NCI-H2227 (cell line): ENCODE data around the gene WIZ.
"Not testable (repeated sequence)": the region's sequence is repeated elsewhere in the genome, so short reads cannot be mapped to it uniquely, and the experiment has no call there.

Source experiments
- DNase-seq: peaks from one replicate; lab custom pipeline; 2025; ENCODE audit not compliant: unreplicated experiment; lab: John Stamatoyannopoulos, UW

Gene WIZ

DNA sequence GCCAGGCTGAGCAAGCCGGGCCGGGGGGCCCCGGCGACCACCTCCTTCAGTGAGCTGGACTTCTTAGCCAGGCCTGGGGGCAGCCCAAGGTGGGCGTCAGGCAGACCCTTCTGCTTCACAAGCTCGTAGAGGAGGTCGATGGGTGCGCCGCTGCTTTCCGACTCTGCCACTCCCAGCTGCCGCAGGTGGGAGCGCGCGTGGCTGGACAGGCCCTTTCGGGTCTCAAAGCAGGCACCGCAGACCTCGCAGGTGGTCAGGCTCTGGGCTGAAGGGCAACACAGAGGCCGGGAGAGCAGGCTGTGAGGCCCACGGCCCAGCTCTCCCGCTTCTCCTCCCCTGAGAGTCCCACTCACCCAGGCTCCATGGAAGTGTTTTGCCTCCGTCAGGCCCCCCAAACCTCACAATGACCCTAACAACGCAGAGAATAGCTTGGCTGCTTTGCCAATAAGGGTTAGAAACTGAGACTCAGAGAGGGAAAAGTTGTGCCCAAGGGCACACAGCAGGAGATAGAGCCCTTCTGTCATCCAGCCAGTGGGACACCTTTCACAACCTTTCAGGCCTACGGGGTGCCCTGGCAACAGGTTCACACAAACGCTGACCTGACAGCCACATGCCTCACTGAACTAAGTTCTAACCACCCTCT, 19.8 kb downstream of the WIZ start:
- DNase-seq = no peak

DNA sequence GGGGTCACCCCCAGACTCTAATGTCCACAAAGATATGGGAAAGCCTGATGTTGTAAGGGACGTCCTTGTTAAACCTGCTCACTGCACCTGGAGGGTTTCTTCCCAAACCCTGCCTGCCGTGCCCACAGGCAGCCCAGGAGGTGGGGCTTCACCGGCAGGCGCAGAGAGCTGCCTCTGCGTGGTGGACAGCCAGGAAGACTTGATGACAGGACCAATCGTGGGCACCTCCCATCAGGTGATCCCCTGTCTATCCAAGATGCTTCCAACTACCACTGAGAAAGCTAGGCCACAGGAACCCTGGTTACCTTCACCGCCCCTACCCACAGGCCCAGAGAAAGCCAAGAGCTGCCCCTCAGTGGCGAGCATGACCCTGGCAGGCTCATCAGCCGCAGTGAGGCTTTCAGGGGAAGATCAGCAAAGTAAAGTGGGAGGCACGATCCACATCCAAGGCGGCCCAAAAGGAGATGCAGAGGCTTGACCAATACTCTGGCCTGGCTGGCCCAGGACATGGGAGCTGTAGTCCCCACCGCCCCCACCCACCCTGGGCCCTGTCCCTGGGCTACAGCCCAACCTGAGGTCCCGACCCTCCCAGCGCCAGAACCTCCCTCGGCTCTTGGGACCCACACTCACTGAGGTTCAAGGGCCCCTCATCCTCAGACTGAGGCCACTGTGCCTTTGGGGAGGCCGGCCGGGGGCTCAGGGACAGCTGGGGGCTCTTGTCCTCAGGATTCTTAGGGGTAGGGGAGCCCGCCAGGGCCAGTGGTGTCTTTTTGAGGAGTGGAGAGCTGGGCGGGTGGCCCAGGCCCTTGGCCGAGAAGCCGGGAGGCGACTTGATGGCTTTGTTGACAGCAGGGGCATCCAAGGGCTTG, 20.6 kb downstream of the WIZ start:
- no peak for DNase-seq

DNA sequence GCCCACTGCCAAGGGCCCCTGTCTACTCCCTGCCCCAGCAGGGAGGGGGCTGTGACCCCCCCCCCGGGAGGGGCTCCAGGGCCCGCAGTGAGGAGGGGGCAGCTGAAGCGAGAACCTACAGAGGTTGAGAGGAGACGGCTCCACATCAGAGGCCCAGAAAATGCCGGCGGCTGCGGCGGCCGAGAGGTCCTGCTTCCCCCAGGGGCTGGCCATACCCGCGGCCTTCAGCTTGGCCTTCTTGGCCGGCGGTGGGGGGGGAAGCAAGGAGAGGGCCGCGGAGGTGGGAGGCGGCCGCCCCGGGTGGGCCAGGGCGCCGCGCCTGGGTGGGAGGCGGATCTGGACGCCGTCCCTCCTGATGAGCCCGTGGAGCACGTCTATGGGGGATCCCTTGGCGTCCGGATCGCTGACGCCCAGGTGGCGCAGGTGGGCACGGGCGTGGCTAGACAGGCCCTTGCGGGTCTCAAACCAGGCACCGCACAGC, 21.7 kb downstream of the WIZ start:
- DNase-seq = no peak

DNA sequence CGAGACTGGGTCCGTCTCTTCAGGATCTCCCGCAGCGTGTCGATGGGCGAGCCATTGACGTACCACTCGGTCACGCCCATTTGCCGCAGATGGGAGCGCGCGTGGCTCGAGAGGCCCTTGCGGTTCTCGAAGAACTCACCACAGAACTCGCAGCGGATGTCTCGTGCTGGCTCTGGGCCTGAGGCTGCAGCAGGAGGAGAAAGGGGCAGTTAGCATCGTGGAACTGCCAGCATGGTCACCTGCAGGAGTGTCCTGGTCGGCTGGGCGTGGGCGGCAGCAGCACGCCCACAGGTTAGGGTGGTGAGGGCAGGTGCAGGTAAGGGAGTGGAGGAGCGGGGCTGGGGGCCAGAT, 22.4 kb downstream of the WIZ start:
- DNase-seq = no peak

DNA sequence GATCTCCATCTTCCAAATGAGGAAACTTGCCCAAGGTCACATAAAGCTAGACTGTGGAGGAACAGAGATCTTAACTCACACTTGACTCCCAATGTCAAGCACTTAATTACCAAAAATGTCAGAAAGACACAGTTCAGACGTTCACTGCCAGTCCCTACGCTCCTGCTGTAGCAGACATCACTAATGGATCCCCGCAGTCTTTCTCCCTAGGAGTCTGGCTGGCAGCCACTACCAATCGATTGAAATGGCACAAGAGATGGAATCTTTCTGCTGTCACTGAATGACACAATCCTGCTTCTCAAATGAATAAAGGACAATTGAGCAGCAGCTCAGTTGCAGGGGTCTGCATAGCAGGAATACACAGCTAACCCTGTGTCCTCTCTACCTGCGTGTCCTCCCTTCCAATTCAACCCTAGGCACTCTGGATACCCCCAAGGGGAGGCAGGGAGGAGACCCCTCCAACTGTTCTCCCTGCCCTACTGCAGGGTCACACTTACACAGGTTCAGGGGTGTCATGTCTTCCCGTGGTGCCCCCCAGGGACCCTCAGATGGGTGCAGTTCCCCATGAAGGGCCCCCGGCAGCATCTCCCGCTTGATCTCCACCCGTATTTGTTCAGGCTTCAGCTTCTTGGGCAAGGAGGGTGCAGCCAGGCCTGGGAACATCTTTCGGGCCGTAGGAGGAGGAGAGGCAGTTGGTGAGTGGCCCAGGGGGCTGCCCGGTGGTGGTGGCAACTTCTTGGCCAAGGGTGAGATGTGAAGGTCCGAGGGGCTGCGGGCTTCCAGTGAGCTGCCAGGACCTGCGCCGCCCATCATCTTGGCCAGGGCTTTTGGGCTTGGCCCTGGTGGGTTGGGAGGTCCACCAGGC, 23.0 kb downstream of the WIZ start:
- peak; percentile 48 for DNase-seq

GRCh38 chr19:15425321-15425950, 24.3 kb downstream of the WIZ start:
- DNase-seq = no peak

- DNase-seq = no peak
These were observed 25.0 kb downstream of the WIZ start for GRCh38 chr19:15424692-15425272.

DNA sequence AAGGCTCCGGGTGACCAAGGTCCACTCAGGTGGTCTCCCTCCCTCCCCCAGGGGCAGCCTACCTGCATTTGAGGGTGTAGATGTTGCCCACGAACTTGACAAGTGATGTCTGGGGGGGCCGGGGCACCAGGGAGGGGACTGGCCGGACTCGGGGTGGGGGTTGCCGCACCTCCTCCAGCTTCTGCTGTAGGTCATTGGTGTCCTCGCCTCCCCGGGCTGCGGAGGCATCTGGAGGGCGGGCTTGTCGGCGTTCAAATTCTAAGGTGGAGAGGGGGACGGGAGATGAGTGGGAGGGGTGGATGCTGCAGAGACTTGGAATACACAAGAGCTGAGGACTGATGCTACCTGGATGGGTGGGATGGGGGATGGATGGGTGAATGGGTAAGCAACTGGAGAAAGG, 25.6 kb downstream of the WIZ start:
- DNase-seq = no peak

GRCh38 chr19:15423130-15423529, 26.6 kb downstream of the WIZ start:
- DNase-seq = no peak

GRCh38 chr19:15422296-15423075, 27.3 kb downstream of the WIZ start:
- DNase-seq = no peak

- no peak for DNase-seq
These were observed 28.0 kb downstream of the WIZ start for GRCh38 chr19:15421721-15422260.

DNA sequence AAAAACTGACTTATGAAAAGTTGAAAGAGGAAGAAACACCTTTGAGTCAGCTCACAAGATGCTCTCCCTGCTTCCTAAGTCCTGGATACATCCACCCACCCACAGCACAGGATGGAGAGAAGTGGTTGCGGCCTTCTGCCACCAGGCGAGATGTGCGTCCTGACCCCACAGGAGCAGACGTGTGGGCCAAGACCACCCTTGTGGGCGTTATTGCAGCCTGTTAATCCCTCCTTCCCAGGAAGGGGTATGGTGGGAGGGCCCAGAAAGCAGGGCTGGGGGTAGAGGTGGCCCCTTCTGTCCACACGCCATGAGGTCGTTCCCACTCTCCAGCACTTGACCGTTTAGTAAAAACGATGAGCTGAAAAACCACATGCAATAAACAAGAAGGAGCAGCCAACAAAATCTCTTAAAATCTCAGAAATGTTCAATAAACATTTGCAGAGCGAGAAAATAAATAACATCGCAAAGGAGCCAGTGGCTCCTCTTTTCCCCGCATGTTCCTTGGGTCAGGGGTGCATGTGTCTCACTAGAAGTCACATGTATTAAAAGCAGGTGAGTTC, 28.5 kb downstream of the WIZ start:
- no peak for DNase-seq

DNA sequence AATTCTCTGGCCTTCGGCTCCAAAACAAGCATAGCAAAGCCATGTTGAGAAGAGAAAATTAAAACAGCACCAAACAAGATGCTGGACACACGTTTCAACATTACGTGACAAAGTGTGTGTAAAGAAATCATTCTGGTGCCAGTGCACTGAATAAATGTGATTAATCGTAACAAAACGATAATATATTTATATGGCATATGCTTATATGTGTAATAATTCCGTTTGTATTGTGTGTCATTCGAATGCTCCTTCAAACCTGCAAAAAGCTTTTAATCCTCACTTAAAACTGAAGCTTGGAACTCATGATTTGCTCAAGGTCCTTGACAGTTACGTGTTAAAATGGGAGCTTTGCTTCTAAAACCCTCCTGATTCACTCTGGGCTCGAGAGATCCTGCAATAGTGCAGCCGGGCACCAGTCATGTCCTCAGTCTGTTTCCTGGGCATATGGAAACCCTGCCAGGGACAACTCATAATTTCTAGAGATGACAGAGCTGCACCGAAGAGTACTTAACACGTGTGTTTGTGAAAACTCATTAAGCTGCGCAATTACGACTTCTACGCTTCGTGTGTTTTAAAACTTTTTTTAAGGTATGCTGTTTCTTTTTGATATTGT, 30.2 kb downstream of the WIZ start:
- DNase-seq = peak; percentile 3

DNA sequence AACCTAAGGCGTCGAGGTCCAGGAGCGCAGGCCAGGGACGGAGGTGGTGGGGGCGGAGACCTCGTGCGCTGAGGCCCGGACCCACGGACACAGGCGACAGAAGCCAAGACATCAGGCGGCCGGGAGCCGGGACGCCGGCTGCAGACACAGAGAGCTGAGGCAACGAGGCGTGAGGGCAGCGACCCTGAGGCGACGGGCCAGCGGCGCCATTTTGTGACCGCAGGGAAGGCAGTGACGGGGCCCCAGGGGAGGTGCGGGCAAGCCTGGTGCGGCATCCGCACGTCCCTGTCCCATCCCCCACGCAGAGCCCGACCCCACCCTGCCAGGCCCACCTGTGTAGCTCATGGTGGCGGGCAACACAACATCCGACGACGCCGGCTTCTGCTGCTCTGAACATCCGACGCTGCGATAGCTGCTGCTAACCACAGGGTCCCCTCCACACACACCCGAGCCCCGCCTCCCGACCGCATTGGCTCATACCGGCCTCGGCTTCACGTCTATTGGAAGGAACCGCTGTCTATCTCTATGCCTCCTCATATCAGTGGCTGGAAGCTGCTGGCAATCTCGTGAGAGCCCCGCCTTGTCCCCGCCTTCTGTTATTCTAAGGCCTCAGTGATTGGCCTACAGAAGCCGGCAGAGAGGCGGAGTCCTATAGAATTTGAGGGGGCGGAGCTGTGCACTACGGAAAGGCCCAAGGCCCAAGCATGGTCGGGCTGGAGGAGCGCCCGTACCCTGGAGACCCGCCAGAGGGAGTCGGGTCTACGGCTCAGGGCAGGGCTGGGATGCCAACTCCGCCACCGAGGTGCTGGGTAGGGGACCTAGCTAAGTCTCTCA, 31.0 kb downstream of the WIZ start, which contains the start of gene AKAP8L:
Gene AKAP8L, minus strand, starts transcription at position 410 of the 834 bp plus-strand sequence. Its CDS starts 65 bp downstream, at position 345.
- peak; percentile 98 for DNase-seq

DNA sequence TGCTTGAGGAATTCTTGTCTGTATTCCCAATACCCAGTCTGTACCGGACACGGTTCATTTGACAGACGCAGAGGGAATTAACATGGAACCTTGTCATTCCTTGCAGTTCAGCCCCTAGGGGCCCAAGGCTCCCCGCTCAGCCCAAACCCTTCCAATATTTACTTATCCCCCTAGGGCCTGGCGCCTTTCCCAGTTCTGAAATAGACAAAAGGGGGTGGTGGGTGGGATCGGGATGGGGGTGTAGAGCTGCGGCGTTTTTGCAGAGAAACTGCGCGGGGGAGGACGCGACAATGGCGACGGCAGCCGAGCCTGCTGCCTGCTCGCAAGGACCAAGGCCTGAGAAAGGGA, 31.6 kb downstream of the WIZ start:
- peak; percentile 39 for DNase-seq

GRCh38 chr19:15417699-15418098, 32.1 kb downstream of the WIZ start:
- no peak for DNase-seq

GRCh38 chr19:15412832-15413231, 36.9 kb downstream of the WIZ start:
- peak; percentile 32 for DNase-seq

DNA sequence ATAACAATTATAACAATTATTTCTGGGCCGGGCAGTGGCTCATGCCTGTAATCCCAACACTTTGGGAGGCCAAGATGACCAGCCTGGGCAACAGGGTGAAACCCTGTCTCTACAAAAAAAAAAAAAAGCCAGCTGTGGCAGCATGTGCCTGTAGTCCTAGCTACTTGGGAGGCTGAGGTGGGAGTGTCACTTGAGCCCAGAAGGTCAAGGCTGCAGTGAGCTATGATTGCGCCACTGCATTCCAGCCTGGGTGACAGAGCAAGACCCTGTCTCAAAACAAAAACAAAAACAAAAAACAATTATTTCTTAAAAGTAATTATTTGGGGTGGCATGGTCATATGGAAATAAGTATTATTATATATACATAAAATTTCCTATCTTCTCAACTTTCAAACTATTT, 38.4 kb downstream of the WIZ start:
- DNase-seq = not testable (repeated sequence)
